ENCODE data around the gene CRHR1.
"Not testable (repeated sequence)": the region's sequence is repeated elsewhere in the genome, so short reads cannot be mapped to it uniquely, and the experiment has no call there.

CRHR1 gene

DNA sequence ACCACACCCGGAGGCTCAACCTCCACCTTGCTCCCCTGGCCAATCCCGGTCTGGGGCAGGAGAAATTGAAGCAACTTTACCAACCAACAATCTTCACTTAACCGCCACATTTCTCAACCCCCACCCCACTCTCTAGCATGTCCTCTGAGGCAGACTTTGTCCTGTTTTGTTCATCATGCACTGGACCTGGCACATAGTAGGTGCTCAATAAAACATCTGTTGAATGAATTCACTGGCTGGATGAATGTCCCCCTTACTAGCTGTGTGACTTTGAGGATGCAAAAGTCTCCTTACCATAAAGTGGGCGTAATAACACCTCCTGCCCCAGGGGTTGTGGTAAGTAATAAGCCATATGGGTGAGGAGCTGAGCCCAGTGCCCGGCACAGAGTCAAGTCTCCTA is 66.3 kb downstream of the CRHR1 start:
- FAIRE-seq (no peak), DNase-seq (ENCODE audit: insufficient read length, low spot score) (no peak)
- no peak for TF ChIP-seq POLR2A (IDR thresholded peaks at IDR 0.05; ENCODE audit: low read depth, low read length)
- TF ChIP-seq PAX5 (IDR thresholded peaks at IDR 0.05; ENCODE audit: insufficient read depth, low read length, severe bottlenecking): no peak
- no peak for TF ChIP-seq SPI1 (IDR thresholded peaks at IDR 0.05; ENCODE audit: low read depth, low read length)
- no peak for TF ChIP-seq POLR2AphosphoS5 (IDR thresholded peaks at IDR 0.05; ENCODE audit: low read depth, low read length)
- TF ChIP-seq TAF1 (IDR thresholded peaks at IDR 0.05; ENCODE audit: low read depth, low read length): no peak
- no peak for TF ChIP-seq POU2F2 (IDR thresholded peaks at IDR 0.05; ENCODE audit: low read depth, low read length)

DNA sequence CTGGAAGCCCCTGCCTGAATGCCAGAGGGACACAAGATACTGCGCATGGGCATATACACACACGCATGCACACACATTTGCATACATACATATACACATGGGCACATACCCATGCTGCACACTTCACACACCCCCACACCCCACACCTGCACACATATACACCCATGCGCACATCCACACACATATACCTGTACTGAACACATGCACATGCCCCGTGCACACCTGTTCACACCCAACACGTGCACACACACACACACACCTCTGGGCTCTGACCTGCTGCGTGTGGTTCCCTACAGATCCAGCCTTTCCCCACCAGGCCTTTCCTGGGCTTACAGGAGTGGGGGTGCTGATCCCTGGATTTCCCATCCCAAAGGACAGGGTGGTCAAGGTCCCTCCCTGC is 66.9 kb downstream of the CRHR1 start:
- FAIRE-seq (no peak), DNase-seq (ENCODE audit: insufficient read length, low spot score) (no peak)
- TF ChIP-seq SPI1 (IDR thresholded peaks at IDR 0.05; ENCODE audit: low read depth, low read length) (no peak), POU2F2 (IDR thresholded peaks at IDR 0.05; ENCODE audit: low read depth, low read length) (no peak), TAF1 (IDR thresholded peaks at IDR 0.05; ENCODE audit: low read depth, low read length) (no peak), POLR2AphosphoS5 (IDR thresholded peaks at IDR 0.05; ENCODE audit: low read depth, low read length) (no peak), POLR2A (IDR thresholded peaks at IDR 0.05; ENCODE audit: low read depth, low read length) (no peak), PAX5 (IDR thresholded peaks at IDR 0.05; ENCODE audit: insufficient read depth, low read length, severe bottlenecking) (no peak)

- FAIRE-seq: no peak
- no peak for TF ChIP-seq TAF1 (IDR thresholded peaks at IDR 0.05; ENCODE audit: low read depth, low read length)
- no peak for TF ChIP-seq POLR2A (IDR thresholded peaks at IDR 0.05; ENCODE audit: low read depth, low read length)
- no peak for TF ChIP-seq POLR2AphosphoS5 (IDR thresholded peaks at IDR 0.05; ENCODE audit: low read depth, low read length)
- TF ChIP-seq PAX5 (IDR thresholded peaks at IDR 0.05; ENCODE audit: insufficient read depth, low read length, severe bottlenecking): no peak
- no peak for TF ChIP-seq POU2F2 (IDR thresholded peaks at IDR 0.05; ENCODE audit: low read depth, low read length)
- no peak for TF ChIP-seq SPI1 (IDR thresholded peaks at IDR 0.05; ENCODE audit: low read depth, low read length)
- no peak for DNase-seq (ENCODE audit: insufficient read length, low spot score)
These were observed 67.3 kb downstream of the CRHR1 start for GRCh38 chr17:45851464-45851863.

DNA sequence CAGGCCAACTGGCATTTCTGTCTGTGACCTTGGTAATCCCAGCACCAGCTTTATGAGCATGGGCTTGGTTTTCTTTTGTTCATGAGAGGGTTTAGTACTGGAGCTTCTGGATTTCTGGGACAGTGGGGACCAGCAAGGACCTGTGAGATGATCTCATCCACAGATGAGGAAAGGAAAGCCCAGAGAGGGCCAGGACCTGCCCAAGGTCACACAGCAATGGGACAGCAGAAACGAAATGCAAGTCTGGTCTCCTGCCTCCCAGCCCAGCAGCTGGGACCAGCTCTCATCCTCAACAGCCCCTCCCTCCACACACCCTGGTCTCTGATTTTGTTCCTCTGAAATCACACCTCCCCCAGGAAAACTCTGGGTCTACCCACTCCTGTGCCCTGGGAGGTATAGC is 67.8 kb downstream of the CRHR1 start:
- DNase-seq (ENCODE audit: insufficient read length, low spot score): no peak
- FAIRE-seq: no peak
- TF ChIP-seq PAX5 (IDR thresholded peaks at IDR 0.05; ENCODE audit: insufficient read depth, low read length, severe bottlenecking) (no peak), TAF1 (IDR thresholded peaks at IDR 0.05; ENCODE audit: low read depth, low read length) (no peak), SPI1 (IDR thresholded peaks at IDR 0.05; ENCODE audit: low read depth, low read length) (no peak)

DNA sequence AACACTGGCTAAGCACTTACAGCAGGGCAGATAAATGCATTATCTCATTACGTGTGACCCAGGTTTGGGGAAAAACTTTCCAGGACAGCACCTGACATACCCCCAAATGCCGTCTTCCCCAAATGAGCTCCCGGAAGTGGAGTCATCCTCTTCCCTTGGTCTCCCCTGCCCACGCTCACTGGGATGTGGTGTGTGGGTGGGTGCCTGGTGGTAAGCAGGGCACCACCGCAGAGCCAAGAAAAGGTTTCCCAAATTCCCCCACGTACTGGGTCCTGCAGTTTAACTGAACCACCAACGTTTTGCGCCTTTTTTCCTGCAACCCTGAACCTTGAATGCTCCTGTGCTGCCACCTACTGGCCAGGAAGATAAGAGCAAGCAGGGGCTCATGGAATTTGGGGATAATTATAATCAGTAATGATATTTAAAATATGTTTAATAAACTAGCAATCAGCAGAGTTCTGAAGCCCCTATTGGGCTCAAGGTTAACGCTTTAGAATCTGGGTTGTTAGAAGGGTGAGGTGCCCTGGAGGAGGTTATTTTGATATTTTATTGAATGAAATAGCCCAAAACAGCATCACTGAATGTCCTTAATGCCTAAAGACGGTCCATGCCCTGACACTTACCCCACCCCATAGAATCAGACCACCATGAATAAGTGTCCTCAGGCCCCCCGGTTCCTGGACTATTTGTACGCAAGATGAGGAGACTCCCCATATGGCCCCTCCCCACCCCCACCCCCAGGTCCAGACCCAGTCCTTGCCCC is 68.6 kb downstream of the CRHR1 start:
- peak; percentile 66 for FAIRE-seq
- no peak for TF ChIP-seq POLR2AphosphoS5 (IDR thresholded peaks at IDR 0.05; ENCODE audit: low read depth, low read length)
- no peak for TF ChIP-seq SPI1 (IDR thresholded peaks at IDR 0.05; ENCODE audit: low read depth, low read length)
- no peak for TF ChIP-seq PAX5 (IDR thresholded peaks at IDR 0.05; ENCODE audit: insufficient read depth, low read length, severe bottlenecking)
- TF ChIP-seq POU2F2 (IDR thresholded peaks at IDR 0.05; ENCODE audit: low read depth, low read length): no peak
- TF ChIP-seq TAF1 (IDR thresholded peaks at IDR 0.05; ENCODE audit: low read depth, low read length): no peak
- no peak for TF ChIP-seq POLR2A (IDR thresholded peaks at IDR 0.05; ENCODE audit: low read depth, low read length)
- no peak for DNase-seq (ENCODE audit: insufficient read length, low spot score)

DNA sequence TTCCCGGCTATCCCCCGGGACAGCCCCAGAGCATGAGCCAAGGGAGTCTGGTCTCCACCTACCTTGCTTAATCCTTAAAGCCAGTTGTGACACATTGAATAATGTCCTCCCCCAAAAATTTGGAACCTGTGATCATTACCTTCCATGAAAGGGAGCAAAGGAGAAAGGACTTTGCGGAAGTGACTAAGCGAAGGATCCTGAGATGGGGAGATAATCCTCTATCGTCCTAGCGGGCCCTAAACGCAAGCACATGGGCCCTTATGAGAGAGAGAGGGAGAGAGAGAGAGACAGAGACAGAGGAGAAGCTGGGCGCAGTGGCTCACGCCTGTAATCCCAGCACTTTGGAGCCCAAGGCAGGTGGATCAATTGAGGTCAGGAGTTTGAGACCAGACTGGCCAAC is 70.1 kb downstream of the CRHR1 start:
- FAIRE-seq: no peak
- TF ChIP-seq SPI1 (IDR thresholded peaks at IDR 0.05; ENCODE audit: low read depth, low read length) (no peak), TAF1 (IDR thresholded peaks at IDR 0.05; ENCODE audit: low read depth, low read length) (no peak), POLR2A (IDR thresholded peaks at IDR 0.05; ENCODE audit: low read depth, low read length) (no peak), POU2F2 (IDR thresholded peaks at IDR 0.05; ENCODE audit: low read depth, low read length) (no peak), POLR2AphosphoS5 (IDR thresholded peaks at IDR 0.05; ENCODE audit: low read depth, low read length) (no peak), PAX5 (IDR thresholded peaks at IDR 0.05; ENCODE audit: insufficient read depth, low read length, severe bottlenecking) (no peak)
- DNase-seq (ENCODE audit: insufficient read length, low spot score): no peak

- no peak for FAIRE-seq
- TF ChIP-seq POU2F2 (IDR thresholded peaks at IDR 0.05; ENCODE audit: low read depth, low read length): no peak
- no peak for TF ChIP-seq POLR2AphosphoS5 (IDR thresholded peaks at IDR 0.05; ENCODE audit: low read depth, low read length)
- no peak for TF ChIP-seq SPI1 (IDR thresholded peaks at IDR 0.05; ENCODE audit: low read depth, low read length)
- no peak for TF ChIP-seq PAX5 (IDR thresholded peaks at IDR 0.05; ENCODE audit: insufficient read depth, low read length, severe bottlenecking)
- no peak for TF ChIP-seq POLR2A (IDR thresholded peaks at IDR 0.05; ENCODE audit: low read depth, low read length)
- no peak for TF ChIP-seq TAF1 (IDR thresholded peaks at IDR 0.05; ENCODE audit: low read depth, low read length)
- DNase-seq (ENCODE audit: insufficient read length, low spot score): no peak
These were observed 71.7 kb downstream of the CRHR1 start for GRCh38 chr17:45855691-45856336.

DNA sequence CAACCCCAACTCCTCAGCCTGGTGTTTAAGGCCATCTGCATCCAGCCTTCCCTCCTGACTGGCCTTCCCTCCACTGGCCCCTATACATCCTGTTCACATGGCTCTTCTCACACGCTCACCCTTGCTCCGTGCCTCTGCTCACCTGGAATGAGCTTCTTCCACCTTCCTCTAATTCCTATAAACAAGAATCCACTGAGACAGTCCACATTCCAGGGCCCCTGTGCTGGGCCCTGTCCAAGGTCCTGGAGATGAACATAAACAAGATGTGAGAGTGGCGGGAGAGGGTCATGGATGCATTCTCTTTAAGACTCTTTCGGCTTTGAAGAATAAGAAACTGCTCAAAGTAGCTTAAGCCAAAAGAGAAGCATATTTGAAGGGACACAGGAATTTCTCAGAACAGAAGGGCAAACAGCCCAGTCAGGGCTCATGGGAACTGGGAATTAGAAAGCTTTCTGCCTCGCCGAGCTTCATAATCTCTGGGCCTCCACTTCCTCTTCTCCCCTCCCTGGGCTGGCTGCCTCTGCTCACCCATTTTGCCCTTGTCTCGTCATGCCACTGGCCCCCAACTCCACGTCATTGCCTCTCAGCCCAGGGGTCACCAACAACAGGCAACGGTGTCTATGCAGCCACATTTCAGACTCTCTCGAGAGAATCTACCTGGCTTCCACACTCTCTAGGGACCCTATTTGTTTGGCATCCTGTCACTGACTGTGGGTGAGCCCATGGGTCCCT is 74.0 kb downstream of the CRHR1 start:
- no peak for FAIRE-seq
- DNase-seq (ENCODE audit: insufficient read length, low spot score): no peak
- TF ChIP-seq POLR2AphosphoS5 (IDR thresholded peaks at IDR 0.05; ENCODE audit: low read depth, low read length): no peak
- no peak for TF ChIP-seq SPI1 (IDR thresholded peaks at IDR 0.05; ENCODE audit: low read depth, low read length)
- TF ChIP-seq PAX5 (IDR thresholded peaks at IDR 0.05; ENCODE audit: insufficient read depth, low read length, severe bottlenecking): no peak
- TF ChIP-seq POU2F2 (IDR thresholded peaks at IDR 0.05; ENCODE audit: low read depth, low read length): no peak

DNA sequence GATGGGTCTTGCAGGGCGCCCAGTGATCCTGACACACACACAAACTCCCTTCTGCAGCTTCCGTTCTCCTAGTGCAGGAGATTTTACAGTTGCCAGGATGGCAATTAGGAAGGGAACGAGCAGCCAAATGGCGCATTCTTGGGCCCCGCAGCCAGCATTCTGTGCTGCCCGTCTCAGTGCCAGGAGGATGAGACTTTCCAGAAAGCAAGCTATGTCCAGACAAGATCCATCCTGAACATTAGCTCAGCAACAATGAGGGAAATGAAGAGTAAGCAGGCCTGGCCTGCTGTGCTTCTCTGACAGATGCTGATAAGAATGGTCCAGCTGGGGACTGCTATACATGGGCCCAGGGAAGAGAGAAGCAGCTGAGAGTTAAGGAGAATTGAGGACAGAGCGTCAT is 77.0 kb downstream of the CRHR1 start:
- DNase-seq (ENCODE audit: insufficient read length, low spot score) (no peak), FAIRE-seq (no peak)
- TF ChIP-seq POU2F2 (IDR thresholded peaks at IDR 0.05; ENCODE audit: low read depth, low read length) (no peak), POLR2A (IDR thresholded peaks at IDR 0.05; ENCODE audit: low read depth, low read length) (no peak), SPI1 (IDR thresholded peaks at IDR 0.05; ENCODE audit: low read depth, low read length) (no peak), POLR2AphosphoS5 (IDR thresholded peaks at IDR 0.05; ENCODE audit: low read depth, low read length) (no peak), TAF1 (IDR thresholded peaks at IDR 0.05; ENCODE audit: low read depth, low read length) (no peak), PAX5 (IDR thresholded peaks at IDR 0.05; ENCODE audit: insufficient read depth, low read length, severe bottlenecking) (no peak)

GRCh38 chr17:45862127-45862526 is 78.0 kb downstream of the CRHR1 start:
- not testable (repeated sequence) for FAIRE-seq; DNase-seq (ENCODE audit: insufficient read length, low spot score)
